NCI-H748 (cell line): ENCODE results near the gene RPP25.
A peak's percentile ranks its signal among the peaks of the same experiment; 100 is the strongest.

Source experiments
- DNase-seq: peaks from one replicate; lab custom pipeline; 2025; ENCODE audit not compliant: unreplicated experiment; lab: John Stamatoyannopoulos, UW

Gene RPP25, protein sequence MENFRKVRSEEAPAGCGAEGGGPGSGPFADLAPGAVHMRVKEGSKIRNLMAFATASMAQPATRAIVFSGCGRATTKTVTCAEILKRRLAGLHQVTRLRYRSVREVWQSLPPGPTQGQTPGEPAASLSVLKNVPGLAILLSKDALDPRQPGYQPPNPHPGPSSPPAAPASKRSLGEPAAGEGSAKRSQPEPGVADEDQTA

GRCh38 chr15:74956648-74957475 lies at the start of gene RPP25:
Gene RPP25 (minus strand): TSS chr15:74956772. CDS start chr15:74956583, 189 bp downstream.
- peak; percentile 83 for DNase-seq

DNA sequence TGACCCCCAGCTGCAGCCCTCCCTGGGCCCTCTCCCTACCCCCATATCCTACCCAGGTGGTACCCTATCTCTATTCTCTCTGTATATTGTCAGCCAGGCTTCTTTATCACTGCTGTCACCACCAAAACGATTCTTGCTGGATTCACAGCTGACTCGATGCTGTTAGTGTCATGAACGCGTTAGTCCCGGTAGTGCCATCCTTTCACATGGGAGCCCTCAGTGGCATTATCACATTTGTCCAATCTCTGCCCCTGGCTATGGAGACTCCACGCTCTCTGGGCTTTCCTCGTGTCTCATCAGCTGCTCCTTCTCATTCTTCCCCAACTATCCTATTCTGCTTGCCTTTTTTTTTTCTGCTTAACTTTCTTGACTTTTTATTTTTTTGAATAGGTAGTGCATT lies 45.8 kb upstream of the RPP25 start:
- no peak for DNase-seq

DNA sequence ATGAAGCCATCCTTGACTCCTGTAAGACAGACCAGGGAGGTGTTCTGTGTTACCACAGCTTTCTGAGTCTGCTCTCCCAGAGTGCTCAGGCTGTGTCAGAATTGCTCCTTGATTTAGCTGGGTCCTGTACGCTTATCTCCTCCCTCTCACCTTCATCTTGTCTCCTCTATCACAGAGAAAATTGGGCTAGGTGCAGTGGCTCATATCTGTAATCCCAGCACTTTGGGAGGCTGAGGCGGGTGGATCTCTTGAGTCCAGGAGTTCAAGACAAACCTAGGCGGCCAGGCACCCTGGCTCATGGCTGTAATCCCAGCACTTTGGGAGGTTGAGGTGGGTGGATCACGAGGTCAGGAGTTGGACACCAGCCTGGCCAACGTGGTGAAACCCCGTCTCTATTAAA lies 44.7 kb upstream of the RPP25 start:
- no peak for DNase-seq

DNA sequence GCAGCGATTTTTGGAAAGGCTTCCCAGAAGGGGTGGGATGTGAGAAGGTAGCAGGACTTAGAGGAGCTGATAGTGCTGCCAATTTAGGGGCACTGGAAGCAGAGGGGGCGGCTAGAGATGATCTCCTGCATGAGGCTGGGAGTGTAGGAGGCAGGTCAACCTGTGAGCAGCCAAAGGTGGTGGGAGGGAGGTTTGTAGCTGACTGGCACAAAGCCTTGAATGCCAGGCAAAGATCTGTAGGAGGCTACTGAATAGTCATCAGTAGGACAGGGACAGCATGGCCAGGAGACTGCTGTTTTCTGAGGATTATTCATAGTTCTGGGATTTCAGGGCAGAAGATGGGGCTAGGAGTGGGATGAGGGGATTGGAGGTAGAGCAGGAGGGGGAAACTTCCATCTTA lies 41.0 kb upstream of the RPP25 start:
- DNase-seq: no peak

DNA sequence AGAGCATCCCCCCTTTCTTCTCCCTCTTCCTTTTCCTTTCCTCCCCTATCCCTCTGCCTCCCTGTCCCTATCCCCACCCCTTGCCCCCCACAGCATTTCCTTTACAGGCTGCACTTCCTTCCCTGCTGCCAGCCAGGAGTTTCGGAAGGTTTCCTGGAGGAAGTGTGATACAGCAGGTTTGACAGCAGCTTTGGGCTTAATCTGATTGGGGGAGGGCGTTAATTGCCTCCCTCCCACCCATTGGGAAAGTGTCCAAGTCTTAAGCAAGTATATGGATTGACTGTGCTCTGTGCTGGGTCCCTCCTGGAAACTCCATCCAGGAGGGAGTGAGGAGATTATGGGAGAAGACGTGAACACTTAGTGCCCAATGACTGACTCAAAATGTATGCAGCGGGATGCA lies 40.6 kb upstream of the RPP25 start:
- DNase-seq: no peak

DNA sequence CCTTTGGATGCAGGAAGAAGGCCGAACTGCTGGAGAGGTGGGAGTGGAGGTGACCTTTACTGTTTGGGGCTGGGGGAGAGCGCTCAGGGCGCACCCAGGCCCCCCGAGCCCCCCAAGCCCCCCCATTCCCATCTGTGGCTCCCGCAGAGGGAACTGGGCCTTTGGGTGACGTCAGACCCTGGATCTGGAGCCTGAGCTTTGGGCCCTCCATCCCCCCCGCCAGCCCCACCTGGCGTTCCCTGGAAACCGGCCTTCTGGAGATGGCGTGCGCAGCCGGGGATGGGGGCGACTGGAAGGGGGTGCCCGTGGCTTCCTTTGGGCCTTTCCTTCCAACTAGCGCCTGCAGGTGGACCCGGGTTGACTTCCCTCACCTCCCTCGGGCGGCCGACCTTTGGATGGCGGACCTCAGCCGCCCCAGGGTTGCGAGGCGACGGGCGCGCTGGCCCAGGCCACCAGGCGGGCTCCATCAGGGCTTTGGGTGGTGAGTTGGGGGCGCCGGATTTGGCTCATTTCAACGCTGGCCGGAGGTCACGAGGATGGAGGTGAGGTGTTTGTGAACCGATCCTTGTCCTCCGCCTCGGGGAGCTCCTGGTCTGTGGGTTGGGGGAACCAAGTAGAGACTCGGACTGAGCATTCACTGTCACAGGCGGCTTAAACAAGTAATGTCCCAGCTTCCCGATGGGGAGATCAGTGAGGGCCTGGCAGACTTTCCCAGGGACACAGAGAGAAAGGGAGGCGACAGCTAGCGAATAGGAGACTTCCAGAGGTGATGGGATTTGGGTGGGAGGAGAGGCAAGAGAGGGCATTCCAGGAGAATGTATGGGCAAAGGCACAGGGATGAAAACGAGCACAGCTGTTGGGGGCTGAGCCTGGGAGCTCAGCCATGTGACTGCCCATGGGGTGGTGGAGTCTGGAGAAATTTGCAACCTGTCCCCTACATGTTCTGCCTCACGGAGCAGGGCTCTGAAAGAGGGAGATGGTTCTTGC lies 39.5 kb upstream of the RPP25 start:
- DNase-seq: peak; percentile 64

- peak; percentile 96 for DNase-seq
These were observed 38.7 kb upstream of the RPP25 start, which contains the start of gene SCAMP5 for GRCh38 chr15:74995182-74995778. Gene SCAMP5 (plus strand): TSS chr15:74995563. CDS start chr15:75011840, 16,277 bp downstream.

DNA sequence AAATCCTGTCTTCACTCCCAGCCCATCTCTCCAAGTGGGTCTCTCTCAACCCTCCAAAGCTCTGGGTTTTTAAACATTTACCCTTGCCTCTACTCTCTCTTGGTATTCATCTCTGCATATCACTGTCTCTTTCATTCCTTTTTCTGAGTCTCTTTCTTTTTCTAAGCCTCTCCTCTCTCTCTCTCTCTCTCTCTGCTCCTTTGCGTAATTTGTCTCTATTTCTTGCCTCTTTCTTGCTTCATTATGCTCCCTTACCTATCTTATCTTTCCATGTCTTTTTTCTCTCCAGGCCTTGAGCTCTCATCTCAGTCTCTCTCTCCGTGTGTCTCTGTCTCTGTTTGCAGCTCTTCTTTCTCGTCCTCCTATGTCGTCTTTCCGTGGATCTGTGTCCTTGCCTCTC lies 38.1 kb upstream of the RPP25 start:
- no peak for DNase-seq

GRCh38 chr15:74994236-74994635 lies 37.7 kb upstream of the RPP25 start:
- DNase-seq: no peak

GRCh38 chr15:74992619-74993018 lies 36.0 kb upstream of the RPP25 start:
- no peak for DNase-seq

GRCh38 chr15:74989527-74989926 lies 33.0 kb upstream of the RPP25 start:
- DNase-seq: no peak

GRCh38 chr15:74988007-74988800 lies 31.6 kb upstream of the RPP25 start:
- peak; percentile 24 for DNase-seq

GRCh38 chr15:74983725-74984231 lies 27.2 kb upstream of the RPP25 start:
- DNase-seq: no peak

- DNase-seq: no peak
These were observed 25.6 kb upstream of the RPP25 start for GRCh38 chr15:74982183-74982582.

DNA sequence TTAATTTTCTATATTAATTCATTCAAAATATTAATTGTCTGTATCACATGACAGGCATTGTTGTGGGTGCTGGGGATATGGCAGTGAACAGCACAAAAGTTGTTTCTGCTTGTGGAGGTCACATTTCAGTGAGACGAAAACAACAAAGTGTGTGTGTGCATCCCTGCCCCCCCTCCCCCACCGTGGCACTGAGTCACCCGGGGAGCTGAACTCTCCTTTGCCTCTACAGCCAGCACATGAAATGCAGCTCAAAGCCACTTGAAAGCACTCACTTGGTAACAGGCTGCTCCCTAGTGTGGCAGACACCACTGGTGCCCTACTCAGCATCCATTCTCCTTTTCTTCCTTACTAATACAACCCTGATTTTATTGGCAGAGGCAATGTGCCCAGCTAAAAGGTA lies 21.9 kb upstream of the RPP25 start:
- DNase-seq: no peak

DNA sequence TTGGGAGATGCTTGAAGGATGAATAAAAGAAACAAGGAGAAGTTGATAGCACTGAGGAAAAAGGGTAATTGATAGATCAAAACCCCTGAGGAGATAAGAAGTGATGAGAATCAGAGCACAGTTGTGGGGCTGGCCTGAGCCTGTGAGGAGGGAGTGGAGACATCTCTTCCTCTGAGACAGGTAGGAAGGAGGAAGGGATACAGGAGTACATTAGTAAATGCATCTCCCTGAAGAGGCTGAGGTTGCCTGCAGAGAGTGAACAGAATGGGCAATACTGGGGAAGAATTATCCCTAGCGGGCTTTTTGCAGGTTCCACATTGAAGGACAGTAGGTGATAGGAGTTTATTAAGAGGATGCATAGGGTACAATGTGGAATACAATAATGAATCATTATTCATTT lies 21.5 kb upstream of the RPP25 start:
- no peak for DNase-seq

DNA sequence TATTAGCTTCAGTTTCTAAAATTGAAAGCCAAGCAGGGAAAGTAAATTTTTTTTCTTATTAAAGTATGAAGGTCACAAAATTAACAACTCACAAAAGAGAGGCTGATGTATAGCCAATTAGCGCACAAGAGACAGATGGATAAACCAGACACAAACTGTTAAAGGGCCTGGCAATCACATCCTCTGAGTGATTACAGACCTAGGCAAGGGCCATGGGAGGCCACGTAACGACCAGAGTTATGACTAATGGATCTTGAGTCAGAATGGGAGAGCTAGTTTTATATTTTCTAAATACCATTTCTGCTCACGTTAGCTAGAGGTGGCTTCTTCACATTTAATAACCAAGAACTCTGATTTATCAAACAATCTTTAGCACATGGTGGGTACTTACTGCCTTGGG lies 21.0 kb upstream of the RPP25 start:
- no peak for DNase-seq

GRCh38 chr15:74976159-74976558 lies 19.6 kb upstream of the RPP25 start:
- no peak for DNase-seq

- DNase-seq: no peak
These were observed 11.1 kb upstream of the RPP25 start for GRCh38 chr15:74967670-74968069.

DNA sequence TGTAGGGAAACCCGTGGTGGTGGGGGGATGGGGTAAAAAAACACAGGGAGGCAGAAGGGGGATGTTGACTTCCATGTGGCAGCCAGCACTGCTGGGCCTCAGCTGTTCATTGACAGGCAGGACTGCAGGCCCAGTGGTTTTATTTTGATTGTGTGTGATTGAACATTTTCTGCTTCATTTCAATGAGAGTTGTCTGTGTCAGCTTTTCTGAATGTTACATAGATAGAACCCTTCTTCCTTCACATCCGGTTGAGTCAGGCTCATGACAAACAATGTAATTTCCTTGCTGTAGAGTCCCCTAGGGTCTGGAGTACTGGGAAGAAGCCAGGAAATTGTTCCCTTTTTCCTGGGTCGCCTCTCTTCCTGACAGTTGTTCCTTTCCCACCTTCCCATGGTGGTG lies 8.2 kb upstream of the RPP25 start:
- DNase-seq: no peak
